ENCODE data around the gene EIF1. TPM values are rescaled to one million over a fixed set of nuclear protein-coding genes. Genes with fewer than 3 reads are reported as not detected.
"Not testable (repeated sequence)": the region's sequence is repeated elsewhere in the genome, so short reads cannot be mapped to it uniquely, and the experiment has no call there.

The EIF1 gene
- total RNA-seq, 2 donors from 2014 or later, result 574 to 740 TPM

DNA sequence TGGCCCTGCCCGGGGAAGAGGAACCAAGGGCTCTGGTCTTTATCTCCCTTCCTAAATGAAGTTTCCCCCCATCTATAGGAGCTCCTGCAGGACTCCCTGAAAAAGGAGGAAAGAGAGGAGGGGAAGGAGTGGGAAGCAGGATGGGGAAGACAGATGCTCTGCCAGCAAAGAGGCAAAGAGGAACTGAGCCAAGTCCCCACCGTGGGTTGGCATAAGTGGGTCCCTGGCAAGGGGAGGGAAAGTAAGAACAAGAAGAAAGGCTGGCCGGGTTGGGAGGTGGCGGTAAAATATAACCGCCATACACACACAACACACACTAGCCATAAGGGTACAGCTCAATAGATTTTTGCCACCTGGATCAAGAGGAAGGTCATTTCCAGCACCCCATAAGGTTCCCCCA is 6.1 kb upstream of the EIF1 start:
- Histone ChIP-seq H3K36me3 (no peaks in the 10 kb centered on the region), H3K27me3 (no peaks in the 10 kb centered on the region), H3K4me3 (no peak overlapping the region), H3K9ac (ENCODE audit: low read depth in 2 of 2, low read length in 2 of 2) (no peak overlapping the region), H3K9me3 (no peaks in the 10 kb centered on the region), H3K4me1 (no peaks in the 10 kb centered on the region), H3K27ac (no peak overlapping the region)
- TF ChIP-seq, protein P1, sequence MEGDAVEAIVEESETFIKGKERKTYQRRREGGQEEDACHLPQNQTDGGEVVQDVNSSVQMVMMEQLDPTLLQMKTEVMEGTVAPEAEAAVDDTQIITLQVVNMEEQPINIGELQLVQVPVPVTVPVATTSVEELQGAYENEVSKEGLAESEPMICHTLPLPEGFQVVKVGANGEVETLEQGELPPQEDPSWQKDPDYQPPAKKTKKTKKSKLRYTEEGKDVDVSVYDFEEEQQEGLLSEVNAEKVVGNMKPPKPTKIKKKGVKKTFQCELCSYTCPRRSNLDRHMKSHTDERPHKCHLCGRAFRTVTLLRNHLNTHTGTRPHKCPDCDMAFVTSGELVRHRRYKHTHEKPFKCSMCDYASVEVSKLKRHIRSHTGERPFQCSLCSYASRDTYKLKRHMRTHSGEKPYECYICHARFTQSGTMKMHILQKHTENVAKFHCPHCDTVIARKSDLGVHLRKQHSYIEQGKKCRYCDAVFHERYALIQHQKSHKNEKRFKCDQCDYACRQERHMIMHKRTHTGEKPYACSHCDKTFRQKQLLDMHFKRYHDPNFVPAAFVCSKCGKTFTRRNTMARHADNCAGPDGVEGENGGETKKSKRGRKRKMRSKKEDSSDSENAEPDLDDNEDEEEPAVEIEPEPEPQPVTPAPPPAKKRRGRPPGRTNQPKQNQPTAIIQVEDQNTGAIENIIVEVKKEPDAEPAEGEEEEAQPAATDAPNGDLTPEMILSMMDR (IDR thresholded peaks at IDR 0.05), result no peak
- intact Hi-C loops (cut with DNase I), result no loop called here
- DNase-seq, result no peak

DNA sequence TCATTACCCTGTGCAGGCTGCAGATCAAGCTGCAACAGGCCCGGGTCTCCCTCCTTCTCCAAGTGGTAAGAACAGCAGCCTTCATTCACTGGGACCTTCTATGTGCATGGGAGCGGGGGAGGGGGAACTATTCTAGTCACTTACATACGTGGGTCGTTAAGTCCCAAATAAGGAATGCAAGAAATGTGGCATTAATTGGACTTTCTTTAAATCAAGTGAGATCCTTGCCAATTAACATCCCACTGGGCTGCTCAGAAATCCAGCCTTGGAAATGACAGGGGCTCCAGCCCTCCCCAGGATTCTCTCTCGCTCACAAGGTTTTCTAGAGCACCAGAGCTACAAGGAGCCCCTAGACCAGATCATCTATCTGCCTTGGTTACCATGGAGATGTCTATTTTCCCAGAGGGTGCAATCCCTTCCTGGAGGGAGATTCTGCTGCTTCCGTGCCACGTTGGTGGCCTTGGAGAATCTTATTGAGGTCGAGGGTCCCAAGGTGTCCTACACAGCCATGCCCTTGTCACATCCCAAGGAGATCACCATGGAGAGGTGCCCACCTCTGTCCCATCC is 5.2 kb upstream of the EIF1 start:
- Histone ChIP-seq H3K9ac (ENCODE audit: low read depth in 2 of 2, low read length in 2 of 2) (no peak overlapping the region), H3K4me3 (no peak overlapping the region), H3K4me1 (no peaks in the 10 kb centered on the region), H3K27ac (no peak overlapping the region), H3K27me3 (no peaks in the 10 kb centered on the region), H3K36me3 (no peaks in the 10 kb centered on the region), H3K9me3 (no peaks in the 10 kb centered on the region)
- TF ChIP-seq, protein P1 (IDR thresholded peaks at IDR 0.05), result no peak
- no peak for DNase-seq
- intact Hi-C loops (cut with DNase I), result no loop called here

DNA sequence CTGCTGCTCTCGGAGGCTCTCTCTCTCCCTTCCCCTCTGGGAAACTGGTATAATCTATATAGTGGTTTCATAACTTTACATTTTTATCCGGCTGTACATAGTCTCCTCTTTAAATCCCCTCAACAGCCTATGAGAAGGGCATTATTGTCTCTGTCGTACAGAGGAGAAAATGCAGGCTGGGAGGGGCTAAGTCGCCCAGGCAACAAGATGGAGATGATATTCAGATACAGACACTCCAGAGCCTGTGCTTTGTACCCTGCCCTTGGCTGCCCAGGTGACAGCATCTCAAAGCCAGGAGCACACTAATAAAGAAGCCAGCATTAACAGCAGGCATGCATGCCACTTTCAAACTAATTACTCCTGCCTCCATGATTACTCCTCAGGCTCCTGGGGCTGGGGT is 4.7 kb upstream of the EIF1 start:
- Histone ChIP-seq H3K27me3 (no peaks in the 10 kb centered on the region), H3K9ac (ENCODE audit: low read depth in 2 of 2, low read length in 2 of 2) (no peak overlapping the region), H3K4me1 (no peaks in the 10 kb centered on the region), H3K9me3 (no peaks in the 10 kb centered on the region), H3K4me3 (no peak overlapping the region), H3K36me3 (no peaks in the 10 kb centered on the region), H3K27ac (no peak overlapping the region)
- TF ChIP-seq, protein P1 (IDR thresholded peaks at IDR 0.05), result no peak
- intact Hi-C loops (cut with DNase I), result no loop called here
- no peak for DNase-seq

DNA sequence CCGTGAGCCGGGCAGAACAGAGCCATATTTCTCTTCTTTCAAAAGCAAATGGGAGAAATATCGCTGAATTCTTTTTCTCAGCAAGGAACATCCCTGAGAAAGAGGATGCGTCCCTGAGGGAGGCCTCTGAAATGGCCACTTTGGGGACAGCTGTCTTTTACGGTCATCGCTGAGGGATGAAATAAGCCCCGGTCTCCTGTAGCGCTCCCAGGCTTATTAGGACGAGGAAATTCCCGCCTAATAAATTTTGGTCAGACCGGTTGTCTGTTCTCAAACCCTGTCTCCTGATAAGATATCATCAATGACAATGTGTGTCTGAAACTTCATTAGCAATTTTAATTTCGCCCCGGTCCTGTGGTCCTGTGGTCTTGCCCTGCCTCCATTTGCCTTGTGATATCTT is 2.9 kb upstream of the EIF1 start:
- H3K4me1 ChIP-seq; H3K27me3 ChIP-seq; H3K4me3 ChIP-seq; DNase-seq; H3K9ac ChIP-seq (ENCODE audit: low read depth in 2 of 2, low read length in 2 of 2); H3K36me3 ChIP-seq; H3K9me3 ChIP-seq; H3K27ac ChIP-seq; intact Hi-C loops (cut with DNase I): not testable (repeated sequence)

DNA sequence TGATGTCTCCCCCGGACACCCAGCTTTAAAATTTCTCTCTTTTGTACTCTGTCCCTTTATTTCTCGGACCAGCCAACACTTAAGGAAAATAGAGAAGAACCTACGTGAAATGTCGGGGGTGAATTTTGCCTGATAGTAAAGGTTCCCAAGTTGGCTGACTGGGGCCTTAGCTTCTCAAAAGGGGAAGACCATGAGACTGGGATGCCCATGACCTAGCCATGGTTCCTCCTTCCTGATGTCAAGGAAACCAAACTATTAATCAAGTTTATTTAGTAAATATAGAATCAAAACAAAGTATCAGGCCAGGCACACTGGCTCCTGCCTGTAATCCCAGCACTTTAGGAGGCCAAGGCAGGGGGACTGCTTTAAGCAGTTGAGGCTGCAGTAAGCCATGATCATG is 2.4 kb upstream of the EIF1 start:
- intact Hi-C loops (cut with DNase I), result no loop called here
- no peak for DNase-seq
- Histone ChIP-seq H3K9me3 (no peaks in the 10 kb centered on the region), H3K4me1 (peaks cover 9% of the 10 kb centered on the region), H3K4me3 (no peak overlapping the region), H3K27me3 (no peaks in the 10 kb centered on the region), H3K9ac (ENCODE audit: low read depth in 2 of 2, low read length in 2 of 2) (no peak overlapping the region), H3K36me3 (peaks cover 14% of the 10 kb centered on the region), H3K27ac (no peak overlapping the region)
- TF ChIP-seq, protein P1 (IDR thresholded peaks at IDR 0.05), result no peak

DNA sequence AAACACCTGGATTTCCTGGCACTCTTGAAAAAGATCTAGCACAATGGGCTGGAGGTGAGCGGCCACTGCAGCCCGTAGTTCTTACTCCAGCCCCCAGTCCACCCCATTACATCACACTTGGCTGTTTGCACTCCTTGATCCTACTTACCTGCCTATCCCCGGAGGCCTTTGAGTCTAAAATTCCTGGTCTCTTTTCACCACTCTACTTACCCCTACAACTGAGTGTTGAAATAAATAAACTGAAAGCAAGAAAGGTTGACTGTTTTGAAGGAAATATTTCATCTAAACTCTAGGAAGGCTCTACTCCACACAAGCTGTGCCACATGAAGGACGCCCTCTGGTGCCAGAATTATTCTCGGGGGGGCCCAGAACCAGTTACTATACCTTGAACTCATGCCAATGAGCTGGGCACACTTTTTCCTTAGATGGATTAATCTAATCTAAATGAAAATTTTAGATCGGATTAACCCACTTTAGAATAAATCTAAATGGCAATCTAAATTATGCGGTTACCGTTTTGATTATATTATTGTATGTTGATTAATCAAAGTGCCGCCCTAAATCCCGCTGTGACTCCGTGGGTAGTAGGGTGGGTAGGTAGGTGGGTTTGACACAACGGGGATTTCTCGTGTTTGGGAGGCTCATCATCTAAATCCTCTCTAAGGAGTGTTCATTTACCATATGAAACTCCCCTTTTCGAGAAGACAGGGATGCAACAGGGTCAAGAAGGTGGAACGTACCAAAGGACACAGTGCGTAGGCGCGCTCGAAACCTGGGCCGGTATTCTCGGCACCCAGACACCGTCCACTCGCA is 651 bp upstream of the EIF1 start:
- TF ChIP-seq, protein P1 (IDR thresholded peaks at IDR 0.05), result no peak
- peaks cover 9% of the 10 kb centered on the region for H3K4me1 ChIP-seq
- intact Hi-C loops (cut with DNase I), result no loop called here
- H3K4me3 ChIP-seq, result peak overlapping the region; percentile 75
- DNase-seq, result peak; percentile 78
- peak overlapping the region; percentile 83 to 95 for H3K9ac ChIP-seq (ENCODE audit: low read depth in 2 of 2, low read length in 2 of 2)
- peak overlapping the region; percentile 99 for H3K27ac ChIP-seq
- no peaks in the 10 kb centered on the region for H3K27me3 ChIP-seq
- H3K9me3 ChIP-seq, result no peaks in the 10 kb centered on the region
- H3K36me3 ChIP-seq, result peaks cover 27% of the 10 kb centered on the region
